HCT116 (cell line): Measurements from ENCODE around the gene ADD1. TPM values are rescaled to one million over a fixed set of nuclear protein-coding genes. Genes with fewer than 3 reads are reported as not detected.

ENCODE experiments used
- ATAC-seq: fragments of 200-7000 bp; cut with Tn5 transposase; 2 replicates; pipeline ENCODE4 v1.9.1; 2020; ENCODE audit warnings: mild to moderate bottlenecking, moderate library complexity
- BruUV-seq: library from RNA; stranded (reverse); fragments of 400-500 nt; replicated peaks from 2 replicates; lab custom pipeline; 2021; lab: Mats Ljungman, UMichigan
- CTCF ChIA-PET: fragments of 300-600 bp; sonication (Branson Sonifier 250); formaldehyde crosslinking; loops from one replicate; lab custom pipeline; 2021; ENCODE audit warnings: antibody characterized with exemption; lab: Charles Lee
- POLR2A ChIA-PET: fragments of 300-600, 350-600 bp; sonication (Branson Sonifier 250); formaldehyde crosslinking; loops from one replicate; lab custom pipeline; 2021; ENCODE audit warnings: antibody characterized with exemption; lab: Charles Lee
- RAD21 ChIA-PET, 2 experiments: fragments of 300-600 bp; sonication (Branson Sonifier 250); formaldehyde crosslinking; loops; one replicate each; lab custom pipeline; 2023; ENCODE audit warnings: low total read pairs in 2 of 2; ENCODE audit not compliant: uncharacterized antibody in 2 of 2, unreplicated experiment in 2 of 2, low non-redundant PET in 1 of 2; lab: Charles Lee
- DNase-seq: peaks from one replicate; pipeline ENCODE4 v3.0.0-alpha.2; 2010; ENCODE audit warnings: low read depth, low spot score
- H2AFZ ChIP-seq: fragments of 200-600 bp; shearing (Covaris generic), sonication (generic); 2 replicates; pipeline ENCODE4 v1.6.1; 2017; ENCODE audit warnings: low read depth, mixed run types, mixed read lengths, antibody characterized with exemption, low read length; ENCODE audit not compliant: poor library complexity, severe bottlenecking
- H3K27ac ChIP-seq: 2 replicates; pipeline ENCODE4 v1.5.1; 2012; ENCODE audit warnings: low read depth, low read length
- H3K27me3 ChIP-seq: fragments of 200-600 bp; sonication (generic); 2 replicates; pipeline ENCODE4 v1.6.1; 2016; ENCODE audit warnings: mixed run types, low read length, mixed read lengths; ENCODE audit not compliant: insufficient read depth
- H3K36me3 ChIP-seq, 2 experiments: fragments of 200-500 bp in 1 of 2; fragments of 200-600 bp in 1 of 2; sonication (Bioruptor generic) in 1 of 2; sonication (generic) in 1 of 2; 2 replicates each; pipeline versions ENCODE4 v1.5.1 to v1.6.1; 2014 to 2016; ENCODE audit warnings: low read length in 2 of 2, inconsistent platforms in 1 of 2, mixed read lengths in 1 of 2, mixed run types in 1 of 2; ENCODE audit not compliant: insufficient read depth in 2 of 2, control insufficient read depth in 1 of 2
- H3K4me1 ChIP-seq, 2 experiments: fragments of 200-600 bp in 1 of 2; sonication (generic) in 1 of 2; 2 replicates each; pipeline versions ENCODE4 v1.5.1 to v1.6.1; 2012 to 2017; ENCODE audit warnings: low read length in 2 of 2, inconsistent platforms in 1 of 2, mild to moderate bottlenecking in 1 of 2, mixed read lengths in 1 of 2, mixed run types in 1 of 2, moderate library complexity in 1 of 2; ENCODE audit not compliant: insufficient read depth in 2 of 2, control insufficient read depth in 1 of 2
- H3K4me2 ChIP-seq: fragments of 200-600 bp; sonication (generic); 2 replicates; pipeline ENCODE4 v1.6.1; 2017; ENCODE audit warnings: mixed run types, low read length, mixed read lengths
- H3K4me3 ChIP-seq, 2 experiments: fragments of 200-600 bp in 1 of 2; sonication (generic) in 1 of 2; replicated peaks in 1 of 2; 2 replicates each; pipeline ENCODE4 v1.5.1; 2011 to 2016; ENCODE audit warnings: low read length in 2 of 2, control low read depth in 1 of 2, low read depth in 1 of 2, mild to moderate bottlenecking in 1 of 2, mixed read lengths in 1 of 2, mixed run types in 1 of 2
- H3K79me2 ChIP-seq: fragments of 200-600 bp; sonication (generic); 2 replicates; pipeline ENCODE4 v1.6.1; 2017; ENCODE audit warnings: mild to moderate bottlenecking, mixed run types, low read length, moderate library complexity, mixed read lengths; ENCODE audit not compliant: insufficient read depth
- H3K9ac ChIP-seq: fragments of 200-600 bp; sonication (generic); 2 replicates; pipeline ENCODE4 v1.6.1; 2016; ENCODE audit warnings: low read length, mixed read lengths
- H3K9me2 ChIP-seq: fragments of 200-600 bp; sonication (generic), shearing (Covaris generic); 2 replicates; pipeline ENCODE4 v1.6.1; 2017; ENCODE audit warnings: mixed run types, mild to moderate bottlenecking, moderate library complexity; ENCODE audit not compliant: insufficient read depth
- H3K9me3 ChIP-seq, 2 experiments: fragments of 200-500 bp in 1 of 2; fragments of 200-600 bp in 1 of 2; sonication (Bioruptor generic) in 1 of 2; sonication (generic) in 1 of 2; 2 replicates each; pipeline ENCODE4 v1.6.1; 2014 to 2017; ENCODE audit warnings: low read length in 2 of 2, mixed read lengths in 2 of 2, inconsistent platforms in 1 of 2, low read depth in 1 of 2, mild to moderate bottlenecking in 1 of 2, mixed run types in 1 of 2, moderate library complexity in 1 of 2; ENCODE audit not compliant: control insufficient read depth in 1 of 2, insufficient read depth in 1 of 2
- H4K20me1 ChIP-seq: fragments of 200-600 bp; sonication (generic), shearing (Covaris generic); 2 replicates; pipeline ENCODE4 v1.6.1; 2017; ENCODE audit warnings: mixed run types, mild to moderate bottlenecking, moderate library complexity; ENCODE audit not compliant: insufficient read depth
- FOSL1 ChIP-seq: IDR thresholded peaks from 2 replicates; pipeline ENCODE4 v1.6.1; 2012; ENCODE audit warnings: low read depth
- POLR2AphosphoS5 ChIP-seq: IDR thresholded peaks from 2 replicates; pipeline ENCODE4 v1.6.1; 2011; ENCODE audit warnings: mild to moderate bottlenecking, low read depth, low read length, moderate library complexity
- SIN3A ChIP-seq: IDR thresholded peaks from 2 replicates; pipeline ENCODE4 v1.6.1; 2012; ENCODE audit warnings: low read depth
- SP1 ChIP-seq: IDR thresholded peaks from 2 replicates; pipeline ENCODE4 v1.6.1; 2012; ENCODE audit warnings: low read depth
- TCF7L2 ChIP-seq: IDR thresholded peaks from 2 replicates; pipeline ENCODE4 v1.7.0; 2011; ENCODE audit warnings: borderline replicate concordance, inconsistent platforms; ENCODE audit not compliant: insufficient read depth, insufficient read length; ENCODE audit errors: extremely low read depth
- intact Hi-C: fragments of 100-400 bp; cut with micrococcal nuclease; formaldehyde crosslinking; loops from 2 replicates; pipeline ENCODE4 v1.10.0; 2022
- total RNA-seq: library from RNA; stranded (reverse); gene quantifications from one replicate; pipeline ENCODE4 v1.2.1, GENCODE V29; 2021; ENCODE audit not compliant: unreplicated experiment
- TF ChIP-seq, protein P1 (sequence below): IDR thresholded peaks from 2 replicates; pipeline ENCODE4 v1.6.1; 2011; ENCODE audit warnings: mild to moderate bottlenecking, low read length, moderate library complexity; ENCODE audit not compliant: insufficient replicate concordance; ENCODE audit errors: extremely low read depth

The ADD1 gene
- total RNA-seq, 1 experiment from 2014 or later: 139 TPM

GRCh38 chr4:2870082-2870481 is 26.4 kb downstream of the ADD1 start:
- H4K20me1 ChIP-seq: no peaks in the 10 kb centered on the region; the same call in 1 of the 2 replicates
- no peak overlapping the region for H3K4me3 ChIP-seq
- H3K9me2 ChIP-seq: no peaks in the 10 kb centered on the region
- H3K4me2 ChIP-seq: no peak overlapping the region
- H3K9me3 ChIP-seq: no peaks in the 10 kb centered on the region
- no TSS peak for BruUV-seq
- H3K4me1 ChIP-seq: peaks cover 0 to 8% of the 10 kb centered on the region in 2 experiments; a peak in 2 of 4 replicates
- H3K27ac ChIP-seq: no peak overlapping the region
- ChIA-PET POLR2A (no interaction called here), RAD21 (no interaction called here), CTCF (no interaction called here)
- no peak for ATAC-seq
- no peak overlapping the region for H2AFZ ChIP-seq
- no peaks in the 10 kb centered on the region for H3K36me3 ChIP-seq
- H3K9ac ChIP-seq: no peak overlapping the region
- intact Hi-C loops: no loop called here
- DNase-seq: no peak
- peaks cover 84% of the 10 kb centered on the region for H3K79me2 ChIP-seq
- TF ChIP-seq SIN3A (no peak), SP1 (no peak), FOSL1 (no peak), POLR2AphosphoS5 (no peak)
- TF ChIP-seq, protein P1, sequence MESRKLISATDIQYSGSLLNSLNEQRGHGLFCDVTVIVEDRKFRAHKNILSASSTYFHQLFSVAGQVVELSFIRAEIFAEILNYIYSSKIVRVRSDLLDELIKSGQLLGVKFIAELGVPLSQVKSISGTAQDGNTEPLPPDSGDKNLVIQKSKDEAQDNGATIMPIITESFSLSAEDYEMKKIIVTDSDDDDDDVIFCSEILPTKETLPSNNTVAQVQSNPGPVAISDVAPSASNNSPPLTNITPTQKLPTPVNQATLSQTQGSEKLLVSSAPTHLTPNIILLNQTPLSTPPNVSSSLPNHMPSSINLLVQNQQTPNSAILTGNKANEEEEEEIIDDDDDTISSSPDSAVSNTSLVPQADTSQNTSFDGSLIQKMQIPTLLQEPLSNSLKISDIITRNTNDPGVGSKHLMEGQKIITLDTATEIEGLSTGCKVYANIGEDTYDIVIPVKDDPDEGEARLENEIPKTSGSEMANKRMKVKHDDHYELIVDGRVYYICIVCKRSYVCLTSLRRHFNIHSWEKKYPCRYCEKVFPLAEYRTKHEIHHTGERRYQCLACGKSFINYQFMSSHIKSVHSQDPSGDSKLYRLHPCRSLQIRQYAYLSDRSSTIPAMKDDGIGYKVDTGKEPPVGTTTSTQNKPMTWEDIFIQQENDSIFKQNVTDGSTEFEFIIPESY: no peak
- TF ChIP-seq, all 23 proteins: peak for 0
- H3K27me3 ChIP-seq: no peaks in the 10 kb centered on the region

DNA sequence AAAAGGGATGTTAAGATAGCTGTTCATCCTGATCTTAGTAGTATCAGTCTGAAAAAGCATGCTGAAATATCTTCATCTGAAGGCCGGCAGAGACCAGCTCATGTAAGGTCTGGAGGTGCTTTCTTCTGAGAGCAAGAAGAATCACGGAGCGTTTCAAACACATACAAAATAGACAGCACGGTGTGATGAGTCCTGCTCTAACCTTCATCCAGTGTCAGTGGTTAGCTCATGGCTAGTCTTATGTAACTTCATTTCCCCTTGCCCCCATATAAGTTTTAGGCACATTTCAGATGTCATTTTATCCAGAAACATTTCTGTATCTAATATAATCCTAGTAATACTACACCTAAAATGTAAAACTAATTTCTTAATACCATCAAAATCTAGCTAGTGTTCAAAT is 27.8 kb downstream of the ADD1 start:
- ChIA-PET POLR2A (no interaction called here), RAD21 (no interaction called here), CTCF (no interaction called here)
- no peaks in the 10 kb centered on the region for H3K36me3 ChIP-seq
- no peaks in the 10 kb centered on the region for H3K9me3 ChIP-seq
- ATAC-seq: no peak
- no peak overlapping the region for H2AFZ ChIP-seq
- H4K20me1 ChIP-seq: no peaks in the 10 kb centered on the region; the same call in 1 of the 2 replicates
- H3K4me3 ChIP-seq: no peak overlapping the region
- TF ChIP-seq TCF7L2: no peak
- BruUV-seq: no TSS peak
- no peak overlapping the region for H3K27ac ChIP-seq
- DNase-seq: no peak
- intact Hi-C loops: no loop called here
- H3K27me3 ChIP-seq: no peaks in the 10 kb centered on the region
- peaks cover 0 to 8% of the 10 kb centered on the region in 2 experiments; a peak in 2 of 4 replicates for H3K4me1 ChIP-seq
- H3K9me2 ChIP-seq: no peaks in the 10 kb centered on the region
- peak overlapping the region; percentile 10; the same call in 1 of the 2 replicates for H3K4me2 ChIP-seq
- no peak overlapping the region for H3K9ac ChIP-seq
- H3K79me2 ChIP-seq: peaks cover 75% of the 10 kb centered on the region
